NCI-H748 (cell line): ENCODE measurements around the gene NUTF2.
A peak's percentile ranks its signal among the peaks of the same experiment; 100 is the strongest.

Experiments
- DNase-seq: peaks from one replicate; lab custom pipeline; 2025; ENCODE audit not compliant: unreplicated experiment; lab: John Stamatoyannopoulos, UW

NUTF2 gene

DNA sequence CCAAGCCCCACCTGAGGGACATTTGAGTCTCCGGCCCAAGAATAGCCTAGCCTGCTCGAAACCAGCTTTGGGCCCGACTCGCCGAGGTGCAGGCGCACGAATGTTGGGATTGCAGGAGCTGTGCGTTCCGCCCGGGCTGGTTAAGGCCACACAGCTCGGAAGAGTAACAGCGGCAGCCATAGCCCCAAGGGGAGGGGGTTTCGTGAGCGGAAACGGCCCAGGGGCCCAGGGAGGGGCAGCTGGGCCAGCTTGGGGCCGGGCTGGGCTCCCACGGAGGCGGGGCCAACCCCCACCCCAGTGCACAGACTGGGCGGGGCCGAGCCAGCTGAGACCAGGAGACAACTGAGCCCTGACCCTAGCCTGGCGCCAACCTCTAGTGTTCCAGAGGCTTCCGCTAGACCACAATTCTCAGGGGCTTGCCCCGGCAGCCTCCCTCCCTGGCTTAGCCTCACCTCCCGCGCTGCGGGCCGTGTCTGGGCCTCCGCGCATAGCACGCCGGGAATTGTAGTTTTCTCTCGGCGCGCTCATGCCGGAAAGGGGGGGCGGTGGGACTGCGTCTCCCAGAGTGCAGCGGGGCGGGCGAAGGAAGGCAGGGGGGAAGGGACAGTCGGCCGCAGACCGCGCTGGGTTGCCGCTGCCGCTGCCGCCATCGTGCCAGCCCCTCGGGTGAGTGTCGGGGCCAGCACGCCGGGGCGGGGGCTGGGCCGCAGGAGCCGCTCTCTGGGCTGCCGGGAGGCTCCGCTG, at the start of gene NUTF2:
Gene NUTF2 (plus strand): TSS at position 614 of the 744 bp plus-strand sequence. CDS start 18,198 bp downstream, outside the sequence.
- DNase-seq = peak; percentile 95

DNA sequence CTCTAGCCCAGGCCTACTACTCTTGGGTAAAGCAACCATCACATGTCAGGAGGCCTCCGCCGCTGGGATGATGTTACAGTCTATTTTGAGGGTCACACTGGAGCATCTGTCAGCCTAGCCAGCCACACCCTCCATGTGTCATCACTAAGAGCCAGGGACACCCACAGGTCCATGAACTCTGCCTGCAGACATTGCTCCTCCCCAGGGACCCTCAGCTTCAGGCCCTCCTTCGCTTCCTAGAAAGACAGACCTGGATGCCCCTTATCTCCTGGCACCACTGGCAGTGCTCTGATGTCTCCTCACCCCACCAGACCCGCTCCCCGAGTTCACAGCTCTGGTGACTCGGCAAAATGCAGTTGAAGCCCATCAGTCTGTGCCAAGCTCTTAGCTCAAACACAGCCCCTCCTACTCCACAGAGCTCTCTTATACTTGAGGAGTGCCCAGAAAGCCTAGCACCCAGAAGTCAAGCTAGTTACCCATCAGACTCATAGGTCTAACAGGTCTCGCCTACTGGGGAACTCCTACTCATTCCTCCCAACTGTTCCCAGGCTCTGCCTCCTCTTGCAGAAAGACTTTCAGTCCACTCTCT, 46.3 kb upstream of the NUTF2 start:
- no peak for DNase-seq

GRCh38 chr16:67801241-67801640, 45.5 kb upstream of the NUTF2 start:
- no peak for DNase-seq

DNA sequence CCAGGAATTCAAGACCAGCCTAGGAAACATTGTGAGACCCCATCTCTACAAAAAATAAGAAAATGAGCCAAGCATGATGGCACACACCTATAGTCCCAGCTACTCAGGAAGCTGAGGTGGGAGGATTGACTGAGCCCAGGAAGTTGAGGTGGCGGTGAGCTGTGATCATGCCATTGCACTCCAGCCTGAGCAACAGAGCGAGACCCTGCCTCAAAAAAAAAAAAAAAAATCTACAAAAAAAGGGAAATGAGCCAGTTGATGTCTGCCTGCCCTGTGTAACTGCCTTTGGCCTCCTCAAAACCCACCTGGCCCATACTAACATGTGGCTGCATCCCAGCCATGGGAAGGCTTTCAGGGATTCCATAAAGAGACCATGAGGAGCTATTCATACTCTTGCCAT, 44.9 kb upstream of the NUTF2 start:
- DNase-seq = no peak

DNA sequence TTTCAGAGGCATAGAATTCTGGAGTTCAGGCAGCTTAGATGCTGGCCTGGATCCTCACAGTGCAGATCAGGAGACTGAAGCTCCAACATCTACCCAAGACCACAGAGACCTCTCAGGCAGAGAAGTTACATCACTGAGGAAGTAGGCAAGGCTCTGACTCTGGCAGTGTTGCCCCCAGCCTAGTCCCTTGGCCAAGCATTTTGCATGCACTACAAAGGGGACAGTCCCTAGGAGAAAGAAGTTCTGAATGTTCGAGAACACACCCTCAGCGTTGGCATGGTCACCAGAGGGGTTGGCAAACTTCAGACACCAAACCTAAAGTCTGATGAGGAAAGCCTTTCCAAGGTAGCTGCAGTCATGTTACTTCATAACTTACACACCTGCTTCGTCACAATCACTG, 42.8 kb upstream of the NUTF2 start:
- no peak for DNase-seq

DNA sequence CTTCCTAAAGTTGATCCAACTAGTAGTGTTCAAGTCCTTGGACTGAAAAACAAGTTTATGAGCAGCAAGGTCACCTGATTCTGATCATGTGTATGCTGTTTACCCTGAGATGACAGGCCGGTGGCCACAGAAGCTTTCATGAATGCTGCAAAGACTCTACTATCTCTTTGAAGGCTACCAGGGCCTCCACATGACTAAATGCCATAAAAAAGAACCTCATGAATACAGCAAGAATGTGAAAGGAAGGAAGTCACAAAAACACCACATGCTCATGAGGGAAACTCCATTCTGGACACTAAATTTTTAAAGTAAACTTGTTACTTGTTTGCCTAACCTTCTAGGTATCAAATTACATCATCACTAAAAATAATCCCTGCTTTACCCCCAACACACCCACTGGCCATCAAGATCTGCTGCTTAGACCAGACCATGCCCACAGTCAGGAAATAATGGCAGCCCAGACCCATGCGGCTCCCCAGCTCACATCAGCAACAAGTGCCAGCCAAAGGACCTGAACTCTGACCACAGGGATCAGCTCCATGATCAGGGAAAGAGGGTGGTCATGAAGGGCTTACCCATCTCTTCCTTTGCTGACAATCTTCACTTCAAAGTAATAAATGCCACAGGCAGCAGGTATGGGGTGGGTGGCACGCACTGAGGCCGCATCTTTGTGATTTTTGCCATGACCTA, 41.7 kb upstream of the NUTF2 start:
- DNase-seq = no peak

GRCh38 chr16:67805718-67806427, 40.9 kb upstream of the NUTF2 start:
- DNase-seq = peak; percentile 28

GRCh38 chr16:67806428-67807147, 40.1 kb upstream of the NUTF2 start, which contains the start of the genes RANBP10 and TSNAXIP1:
Gene RANBP10, minus strand, starts transcription at chr16:67806560. Its CDS starts 24 bp downstream, at chr16:67806536.
Gene TSNAXIP1, plus strand, starts transcription at chr16:67806889. Its CDS starts 261 bp downstream, at chr16:67807150.
- peak; percentile 98 for DNase-seq

- no peak for DNase-seq
Observed at GRCh38 chr16:67807148-67807682, 39.5 kb upstream of the NUTF2 start.

DNA sequence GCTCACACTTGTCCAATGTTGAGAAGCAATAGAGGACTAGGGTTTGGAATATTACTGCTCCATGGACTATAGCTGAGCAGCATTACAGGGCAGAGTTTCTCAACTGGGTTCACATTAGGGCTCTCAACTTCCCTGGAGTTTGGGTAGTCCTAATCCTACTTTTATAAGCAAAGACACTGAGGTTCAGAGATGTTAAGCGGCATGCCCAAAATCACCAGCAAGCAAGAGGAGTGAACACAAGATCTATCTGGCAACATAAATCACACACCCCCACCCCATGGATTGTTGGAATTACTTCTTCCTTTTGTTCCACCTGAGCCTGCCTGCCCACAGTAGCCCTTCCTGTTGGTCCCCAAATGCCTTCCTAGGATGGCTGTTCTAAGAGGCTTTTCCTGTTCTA, 34.8 kb upstream of the NUTF2 start:
- DNase-seq = no peak

DNA sequence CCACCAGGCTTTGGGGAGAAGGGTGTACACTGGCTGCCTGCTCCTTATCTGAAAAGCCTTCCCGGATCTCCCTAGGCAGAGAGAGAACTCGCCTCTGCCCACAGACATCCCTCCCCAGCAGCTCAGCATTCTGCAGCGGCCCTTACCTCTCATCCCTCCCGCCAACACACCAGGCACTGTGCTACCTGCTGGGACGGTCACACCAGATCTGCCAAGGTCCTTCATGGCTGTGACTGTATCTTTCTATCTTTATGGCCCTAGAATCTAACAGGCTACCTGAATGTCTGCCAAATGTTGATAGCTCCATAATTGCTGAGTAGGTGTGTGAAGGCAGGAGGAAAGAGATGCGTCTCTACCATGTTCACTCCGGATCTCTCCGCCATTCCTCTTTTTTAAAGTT, 32.2 kb upstream of the NUTF2 start:
- no peak for DNase-seq

GRCh38 chr16:67820608-67821259, 26.0 kb upstream of the NUTF2 start:
- DNase-seq = no peak

GRCh38 chr16:67822511-67822910, 24.2 kb upstream of the NUTF2 start:
- no peak for DNase-seq

DNA sequence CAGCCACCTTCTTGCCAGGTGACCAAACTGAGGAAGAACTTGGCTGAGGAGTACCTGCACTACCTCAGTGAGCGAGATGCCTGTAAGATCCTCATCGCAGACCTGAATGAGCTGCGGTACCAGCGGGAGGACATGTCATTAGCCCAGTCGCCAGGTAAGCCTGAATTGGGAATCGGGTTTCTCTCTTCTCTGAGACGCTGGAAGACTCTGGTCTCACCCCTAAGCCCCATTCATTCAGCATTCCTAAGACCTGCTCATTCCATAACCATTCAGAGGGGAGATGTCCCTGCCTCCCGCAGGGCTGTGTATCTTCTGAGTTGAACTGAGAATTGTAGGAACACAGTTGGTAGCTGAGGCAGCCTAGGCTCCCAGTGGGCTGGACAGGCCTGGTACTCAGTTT, 21.6 kb upstream of the NUTF2 start:
- no peak for DNase-seq

- DNase-seq = no peak
Observed at GRCh38 chr16:67825906-67826305, 20.8 kb upstream of the NUTF2 start.

DNA sequence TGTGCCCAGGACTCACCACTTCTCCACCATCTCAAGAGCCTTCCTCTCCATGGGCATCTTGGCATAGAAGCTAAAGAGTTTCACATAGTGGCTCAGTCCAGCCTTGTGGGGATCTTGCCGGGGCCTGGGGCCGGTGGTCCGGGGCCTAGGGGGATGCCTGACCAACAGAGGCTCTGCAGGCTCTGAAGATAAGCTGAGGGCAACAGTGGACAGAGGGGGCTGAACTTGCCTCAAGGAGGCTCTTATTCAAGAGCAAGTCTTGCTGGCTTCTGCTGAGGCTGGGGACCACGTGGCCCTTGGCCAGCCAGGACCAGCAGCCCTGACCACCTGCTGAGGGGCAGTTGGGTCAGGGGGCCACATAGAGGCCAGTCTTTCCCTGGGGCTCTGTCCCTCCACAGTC, 18.1 kb upstream of the NUTF2 start:
- no peak for DNase-seq

GRCh38 chr16:67833030-67833414, 13.7 kb upstream of the NUTF2 start:
- no peak for DNase-seq

DNA sequence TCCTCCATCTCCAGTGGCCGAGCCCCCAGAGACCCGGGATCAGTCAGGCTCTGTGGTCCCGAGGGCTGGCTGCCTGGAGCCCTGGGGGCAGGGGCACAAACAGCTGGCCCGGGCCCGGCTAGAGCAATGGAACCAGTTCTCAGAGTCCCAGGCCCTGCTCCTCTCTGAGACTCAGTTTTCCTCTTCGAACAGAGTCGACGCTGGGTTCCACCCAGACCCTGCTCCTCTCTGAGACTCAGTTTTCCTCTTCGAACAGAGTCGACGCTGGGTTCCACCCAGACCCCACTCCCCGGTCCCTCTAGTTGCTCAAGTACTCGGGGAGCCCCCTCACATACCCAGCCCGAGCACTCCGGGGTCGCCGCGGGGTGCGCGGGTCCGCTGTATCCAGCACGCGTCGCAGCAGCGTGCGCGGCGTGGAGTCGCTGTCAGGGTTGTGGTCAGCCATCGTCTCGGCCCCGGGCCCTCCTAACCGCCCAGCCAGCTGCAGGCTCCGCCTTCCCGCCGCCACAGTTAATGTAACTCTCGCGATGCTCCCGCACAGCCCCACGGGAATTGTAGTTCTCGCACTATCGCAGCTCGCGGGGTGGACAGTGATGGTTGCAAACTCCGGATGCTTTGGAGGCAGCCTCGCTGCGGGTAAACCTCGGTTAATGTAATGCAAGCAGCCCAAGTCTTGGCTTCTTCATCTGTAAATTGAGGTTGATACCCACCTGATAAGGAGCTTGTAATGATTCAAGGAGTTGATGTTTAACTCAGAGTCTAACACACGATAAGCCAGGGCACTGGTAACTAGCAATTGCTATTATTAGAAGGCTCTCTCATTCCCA, 13.1 kb upstream of the NUTF2 start:
- DNase-seq = peak; percentile 88

DNA sequence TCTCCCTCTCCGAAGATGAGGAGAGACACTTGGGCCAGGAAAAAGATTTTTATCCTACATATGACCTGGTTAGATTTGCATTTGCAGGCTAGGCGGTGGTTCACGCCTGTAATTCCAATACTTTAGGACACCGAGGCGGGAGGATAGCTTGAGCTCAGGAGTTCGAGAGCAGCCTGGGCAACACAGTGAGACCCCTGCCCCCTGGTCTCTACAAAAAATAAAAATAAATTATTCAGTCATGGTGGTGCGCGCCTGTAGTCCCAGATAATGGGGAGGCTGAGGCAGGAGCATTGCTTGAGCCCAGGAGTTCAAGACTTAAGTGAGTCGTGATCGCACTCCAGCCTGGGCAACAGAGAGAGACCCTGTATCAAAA, 12.5 kb upstream of the NUTF2 start:
- no peak for DNase-seq
